AG04450 (cell line): Measurements from ENCODE around the gene ACTN4. TPM values are rescaled to one million over a fixed set of nuclear protein-coding genes. Genes with fewer than 3 reads are reported as not detected.
"Not testable (repeated sequence)": the region's sequence is repeated elsewhere in the genome, so short reads cannot be mapped to it uniquely, and the experiment has no call there.

Source experiments
- CTCF ChIA-PET: fragments of 300-600, 350-600 bp; formaldehyde crosslinking; extraction: SDS; loops from one replicate; lab custom pipeline; 2022; ENCODE audit warnings: antibody characterized with exemption, inconsistent platforms; lab: Charles Lee
- POLR2A ChIA-PET: fragments of 350-600 bp; formaldehyde crosslinking; extraction: SDS; loops from one replicate; lab custom pipeline; 2021; ENCODE audit warnings: antibody characterized with exemption, inconsistent platforms; lab: Yijun Ruan, JAX
- DNase-seq: peaks from one replicate; pipeline ENCODE4 v3.0.0-alpha.2; 2011; ENCODE audit warnings: low read depth, low spot score
- H3K27ac ChIP-seq: one replicate; pipeline ENCODE4 v1.5.1; 2012; ENCODE audit warnings: low read depth, low read length, control low read depth
- H3K27me3 ChIP-seq: one replicate; pipeline ENCODE4 v1.6.0; 2012; ENCODE audit warnings: low read length; ENCODE audit not compliant: control insufficient read depth, insufficient read depth
- H3K4me3 ChIP-seq: 2 replicates; pipeline ENCODE4 v1.5.1; 2011; ENCODE audit warnings: mild to moderate bottlenecking, low read depth, low read length, control low read depth
- H3K9me3 ChIP-seq: 2 replicates; pipeline ENCODE4 v1.5.1; 2012; ENCODE audit warnings: low read length; ENCODE audit not compliant: control insufficient read depth, insufficient read depth
- polyA minus RNA-seq: library from RNA; depleted of rRNA, polyadenylated mRNA; stranded (reverse); fragments of >200 nt; gene quantifications from 2 replicates; pipeline ENCODE4 v1.2.3, GENCODE V29; 2011; rRNA and poly(A)+ RNA removed
- polyA plus RNA-seq: library from polyadenylated mRNA; depleted of rRNA; stranded (reverse); fragments of >200 nt; gene quantifications from 2 replicates; pipeline ENCODE4 v1.2.3, GENCODE V29; 2011; rRNA removed
- TF ChIP-seq, protein P1 (sequence below): IDR thresholded peaks from 2 replicates; pipeline ENCODE4 v1.5.1; 2011; ENCODE audit warnings: low read depth, low read length, control low read depth, inconsistent platforms

Gene ACTN4
- polyA plus RNA-seq, result 300 and 359 TPM in 2 replicates
- 243 and 327 TPM in 2 replicates for polyA minus RNA-seq

GRCh38 chr19:38647368-38647965, at the start of gene ACTN4:
TSS of gene ACTN4 (plus strand) at chr19:38647649. CDS start at chr19:38647746, 97 bp downstream.
- Histone ChIP-seq H3K4me3 (peak within 1 kb of the TSS; percentile 89), H3K27ac (peak within 1 kb of the TSS; percentile 47), H3K27me3 (no peaks in the 10 kb centered on the region), H3K9me3 (no peaks in the 10 kb centered on the region; the same call in 1 of the 2 replicates)
- peak; percentile 87 for DNase-seq
- POLR2A ChIA-PET, result interaction anchor here (0.6 to 2.9 kb wide), 22 partner anchors 8 to 650 kb away, joined by 3 to 25 read pairs (median 5); partner anchors contain the start of genes ECH1, EIF3K, FAM98C and MRPS12
- CTCF ChIA-PET, result interaction anchor here (1.1 to 2.4 kb wide), 5 partner anchors 11 to 283 kb away, joined by 3 to 9 read pairs (median 6); partner anchors contain the start of genes EIF3K, MRPS12 and SARS2
- TF ChIP-seq, protein P1, sequence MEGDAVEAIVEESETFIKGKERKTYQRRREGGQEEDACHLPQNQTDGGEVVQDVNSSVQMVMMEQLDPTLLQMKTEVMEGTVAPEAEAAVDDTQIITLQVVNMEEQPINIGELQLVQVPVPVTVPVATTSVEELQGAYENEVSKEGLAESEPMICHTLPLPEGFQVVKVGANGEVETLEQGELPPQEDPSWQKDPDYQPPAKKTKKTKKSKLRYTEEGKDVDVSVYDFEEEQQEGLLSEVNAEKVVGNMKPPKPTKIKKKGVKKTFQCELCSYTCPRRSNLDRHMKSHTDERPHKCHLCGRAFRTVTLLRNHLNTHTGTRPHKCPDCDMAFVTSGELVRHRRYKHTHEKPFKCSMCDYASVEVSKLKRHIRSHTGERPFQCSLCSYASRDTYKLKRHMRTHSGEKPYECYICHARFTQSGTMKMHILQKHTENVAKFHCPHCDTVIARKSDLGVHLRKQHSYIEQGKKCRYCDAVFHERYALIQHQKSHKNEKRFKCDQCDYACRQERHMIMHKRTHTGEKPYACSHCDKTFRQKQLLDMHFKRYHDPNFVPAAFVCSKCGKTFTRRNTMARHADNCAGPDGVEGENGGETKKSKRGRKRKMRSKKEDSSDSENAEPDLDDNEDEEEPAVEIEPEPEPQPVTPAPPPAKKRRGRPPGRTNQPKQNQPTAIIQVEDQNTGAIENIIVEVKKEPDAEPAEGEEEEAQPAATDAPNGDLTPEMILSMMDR, result no peak

GRCh38 chr19:38599722-38600121, 47.7 kb upstream of the ACTN4 start:
- H3K27ac ChIP-seq, result no peak overlapping the region
- H3K4me3 ChIP-seq, result no peak overlapping the region
- TF ChIP-seq, protein P1, result no peak
- no peak for DNase-seq
- H3K9me3 ChIP-seq, result no peaks in the 10 kb centered on the region; the same call in 1 of the 2 replicates
- POLR2A ChIA-PET, result no interaction called here
- H3K27me3 ChIP-seq, result peaks cover 2% of the 10 kb centered on the region
- CTCF ChIA-PET, result interaction anchor here (0.7 kb wide), 1 partner anchor 19 kb away, joined by 6 read pairs; the partner anchor contains the start of gene EIF3K

DNA sequence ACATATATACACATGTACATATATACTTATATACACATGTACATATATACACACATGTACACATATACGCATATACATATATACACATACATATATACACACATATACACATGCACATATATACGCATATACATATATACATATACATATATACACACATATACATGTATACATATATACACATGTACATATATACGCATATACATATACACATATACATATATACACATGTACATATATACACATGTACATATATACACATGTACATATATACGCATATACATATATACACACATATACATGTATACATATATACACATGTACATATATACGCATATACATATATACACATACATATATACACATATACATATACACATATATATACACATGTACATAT, 44.6 kb upstream of the ACTN4 start:
- H3K4me3 ChIP-seq, CTCF ChIA-PET, H3K27ac ChIP-seq, DNase-seq, H3K27me3 ChIP-seq, POLR2A ChIA-PET, H3K9me3 ChIP-seq: not testable (repeated sequence)

DNA sequence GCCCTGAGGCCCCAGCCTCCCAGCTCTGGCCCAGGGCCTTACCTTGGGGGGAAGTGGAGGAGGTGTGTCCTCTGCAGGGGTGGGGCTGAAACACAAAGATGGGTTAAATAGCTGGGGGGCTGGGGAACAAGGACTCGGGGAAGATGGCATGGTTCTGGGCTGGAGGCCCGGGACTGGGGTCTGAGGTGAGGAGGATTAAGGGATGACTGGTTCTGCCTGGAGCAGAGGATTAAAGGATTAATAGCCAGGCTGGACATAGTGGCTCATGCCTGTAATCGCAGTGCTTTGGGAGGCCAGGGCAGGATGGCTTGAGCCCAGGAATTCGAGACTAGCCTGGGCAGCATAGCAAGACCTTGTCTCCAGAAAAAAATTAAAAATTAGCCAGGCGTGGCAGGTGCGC, 41.3 kb upstream of the ACTN4 start:
- DNase-seq, result no peak
- H3K4me3 ChIP-seq, result no peak overlapping the region
- H3K9me3 ChIP-seq, result no peaks in the 10 kb centered on the region; the same call in 1 of the 2 replicates
- TF ChIP-seq, protein P1, result no peak
- H3K27ac ChIP-seq, result no peak overlapping the region
- CTCF ChIA-PET, result no interaction called here
- POLR2A ChIA-PET, result no interaction called here
- H3K27me3 ChIP-seq, result peaks cover 2% of the 10 kb centered on the region

DNA sequence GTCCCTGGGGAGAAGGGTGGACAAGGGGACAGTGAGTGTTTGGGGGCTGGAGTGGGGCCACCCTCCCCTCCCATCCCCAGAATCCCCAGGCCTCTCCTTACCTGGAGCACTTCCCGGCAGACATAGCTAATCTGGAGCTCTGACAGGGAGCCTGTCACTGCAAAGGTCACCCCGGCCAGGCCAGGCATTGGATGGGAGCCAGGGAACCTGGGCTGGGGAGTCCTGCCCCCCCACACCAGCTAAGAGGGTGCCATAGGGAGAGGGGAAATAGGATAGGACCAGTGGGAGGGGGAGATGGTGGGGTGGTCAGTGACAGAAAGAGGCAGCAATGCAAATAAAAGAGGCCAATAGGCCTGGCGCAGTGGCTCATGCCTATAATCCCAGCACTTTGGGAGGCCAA, 33.2 kb upstream of the ACTN4 start:
- ChIA-PET POLR2A (no interaction called here), CTCF (interaction anchor here (0.7 kb wide), 1 partner anchor 16 kb away, joined by 6 read pairs; no protein-coding TSS in a partner anchor)
- Histone ChIP-seq H3K27ac (no peak overlapping the region), H3K27me3 (no peaks in the 10 kb centered on the region), H3K4me3 (no peak overlapping the region), H3K9me3 (no peaks in the 10 kb centered on the region; the same call in 1 of the 2 replicates)
- TF ChIP-seq, protein P1, result no peak
- no peak for DNase-seq
